GM19372 (cell line): ENCODE data around the gene GAR1.
"Not testable (repeated sequence)": the region's sequence is repeated elsewhere in the genome, so short reads cannot be mapped to it uniquely, and the experiment has no call there.

Experiments
- ATAC-seq: cut with Tn5 transposase; IDR thresholded peaks from one replicate; pipeline ENCODE4 v1.9.1; 2021; ENCODE audit warnings: mild to moderate bottlenecking, low read depth, moderate library complexity; ENCODE audit not compliant: unreplicated experiment

GAR1 gene

DNA sequence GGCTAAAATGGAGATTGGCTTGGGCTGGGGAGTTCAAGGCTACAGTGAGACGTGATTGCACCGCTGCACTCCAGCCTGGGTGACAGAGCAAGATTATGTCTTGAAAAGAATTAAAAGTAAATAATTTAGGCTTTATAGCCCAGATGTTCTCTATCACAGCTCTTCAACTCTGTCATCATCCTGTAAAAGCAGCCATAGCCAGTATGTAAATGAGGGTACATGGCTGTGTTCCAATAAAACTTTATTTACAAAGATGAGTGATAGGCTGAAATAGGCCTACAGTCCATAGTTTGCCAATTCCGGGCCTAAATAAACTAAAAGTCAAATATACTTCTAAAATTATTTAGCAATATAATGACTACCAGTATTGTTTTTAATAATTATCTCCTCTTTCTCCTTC lies 21.4 kb downstream of the GAR1 start:
- no peak for ATAC-seq

DNA sequence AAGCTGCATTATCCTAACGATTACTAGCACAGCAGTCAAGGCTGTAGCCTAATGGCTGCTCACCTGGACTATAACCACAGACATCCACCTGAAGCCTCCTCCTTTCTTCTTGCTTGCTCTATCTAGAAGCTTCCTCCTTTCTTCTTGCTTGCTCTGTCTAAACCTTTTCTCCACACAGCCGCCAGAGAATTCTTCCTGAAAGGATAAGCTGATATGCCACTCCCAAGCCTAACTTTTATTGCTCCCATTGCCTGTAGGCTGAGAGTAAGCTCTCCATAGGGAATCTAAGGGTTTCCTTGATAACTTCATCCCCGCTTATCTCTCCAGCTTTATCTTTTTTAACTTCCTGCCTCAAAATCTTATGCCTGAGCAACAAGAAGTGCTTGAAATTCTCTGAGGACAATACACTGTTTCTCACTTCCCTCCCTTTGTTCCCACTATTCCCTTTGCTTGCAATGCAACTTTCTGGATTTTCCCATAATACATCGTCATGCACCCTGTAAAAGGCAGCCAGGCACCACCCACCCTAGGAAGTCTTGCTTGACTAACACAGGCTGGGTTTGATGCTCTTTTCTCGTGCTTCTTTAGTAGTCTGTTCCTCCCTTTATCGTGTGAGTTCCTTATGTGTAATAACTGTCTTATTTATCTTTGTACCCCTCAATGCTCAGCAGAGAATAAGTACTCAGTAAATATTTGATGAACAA lies 31.0 kb downstream of the GAR1 start:
- ATAC-seq = no peak

DNA sequence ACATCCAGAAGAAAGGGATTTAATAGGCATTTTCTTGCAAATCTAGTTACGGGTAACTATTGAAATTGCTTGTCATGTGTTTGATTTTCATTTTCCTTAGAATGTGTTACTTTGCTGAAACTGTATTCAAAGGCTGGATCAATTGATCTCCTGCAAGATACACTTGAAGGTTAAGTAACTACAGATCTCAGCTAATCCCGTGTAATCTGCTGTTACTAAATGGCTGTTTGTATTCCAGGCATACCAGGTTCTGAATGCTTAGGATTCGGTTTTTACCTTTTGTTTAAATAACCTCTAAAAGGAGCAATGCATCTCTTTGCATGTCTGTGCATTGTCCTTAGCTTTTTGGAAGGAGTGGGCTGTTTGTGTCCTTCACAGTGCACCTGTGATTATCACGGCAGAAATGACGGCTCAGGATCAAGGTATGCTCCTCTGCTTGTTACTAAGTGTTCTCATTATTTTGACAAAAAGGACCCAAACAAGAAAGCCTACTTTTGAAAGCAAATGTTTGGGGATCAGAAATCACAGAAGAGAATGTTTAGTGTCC lies 32.4 kb downstream of the GAR1 start, which contains the start of gene LRIT3:
TSS of gene LRIT3 (plus strand) at position 212 of the 547 bp plus-strand sequence. CDS start at position 307, 95 bp downstream.
- ATAC-seq = no peak

DNA sequence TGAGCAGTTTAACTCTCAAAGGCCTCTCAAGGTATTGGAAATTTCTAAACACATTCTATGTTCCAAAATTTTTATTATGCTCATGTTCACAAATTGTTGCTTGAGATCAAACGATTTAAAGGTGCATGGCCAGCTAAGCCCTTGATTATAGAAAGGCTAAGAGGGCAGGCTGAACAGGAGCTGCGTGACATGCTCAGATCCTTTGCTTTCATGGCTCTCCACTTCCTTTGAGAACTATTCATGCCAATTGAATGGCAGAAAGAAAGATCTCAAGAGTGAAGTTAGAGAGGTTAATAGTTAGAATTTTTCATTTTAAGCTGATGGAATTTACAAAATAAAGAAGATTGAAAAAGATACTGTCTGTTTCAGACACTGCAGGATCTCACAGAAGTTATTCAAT lies 32.9 kb downstream of the GAR1 start:
- no peak for ATAC-seq

DNA sequence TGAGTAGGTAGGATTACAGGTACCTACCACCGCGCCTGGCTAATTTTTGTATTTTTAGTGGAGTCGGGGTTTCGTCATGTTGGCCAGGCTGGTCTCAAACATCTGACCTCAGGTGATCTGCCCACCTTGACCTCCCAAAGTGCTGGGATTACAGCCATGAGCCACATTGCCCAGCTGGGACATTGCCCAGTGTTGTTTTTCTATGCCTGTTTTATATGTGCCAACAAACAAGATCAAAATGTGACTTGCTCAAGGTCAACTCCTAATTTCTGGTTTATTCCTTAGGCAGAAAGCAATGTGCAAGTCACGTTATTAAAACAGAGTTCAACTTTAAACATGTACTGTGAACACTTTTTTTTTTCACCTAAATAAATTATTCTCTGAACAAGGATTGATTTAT lies 35.0 kb downstream of the GAR1 start:
- no peak for ATAC-seq

DNA sequence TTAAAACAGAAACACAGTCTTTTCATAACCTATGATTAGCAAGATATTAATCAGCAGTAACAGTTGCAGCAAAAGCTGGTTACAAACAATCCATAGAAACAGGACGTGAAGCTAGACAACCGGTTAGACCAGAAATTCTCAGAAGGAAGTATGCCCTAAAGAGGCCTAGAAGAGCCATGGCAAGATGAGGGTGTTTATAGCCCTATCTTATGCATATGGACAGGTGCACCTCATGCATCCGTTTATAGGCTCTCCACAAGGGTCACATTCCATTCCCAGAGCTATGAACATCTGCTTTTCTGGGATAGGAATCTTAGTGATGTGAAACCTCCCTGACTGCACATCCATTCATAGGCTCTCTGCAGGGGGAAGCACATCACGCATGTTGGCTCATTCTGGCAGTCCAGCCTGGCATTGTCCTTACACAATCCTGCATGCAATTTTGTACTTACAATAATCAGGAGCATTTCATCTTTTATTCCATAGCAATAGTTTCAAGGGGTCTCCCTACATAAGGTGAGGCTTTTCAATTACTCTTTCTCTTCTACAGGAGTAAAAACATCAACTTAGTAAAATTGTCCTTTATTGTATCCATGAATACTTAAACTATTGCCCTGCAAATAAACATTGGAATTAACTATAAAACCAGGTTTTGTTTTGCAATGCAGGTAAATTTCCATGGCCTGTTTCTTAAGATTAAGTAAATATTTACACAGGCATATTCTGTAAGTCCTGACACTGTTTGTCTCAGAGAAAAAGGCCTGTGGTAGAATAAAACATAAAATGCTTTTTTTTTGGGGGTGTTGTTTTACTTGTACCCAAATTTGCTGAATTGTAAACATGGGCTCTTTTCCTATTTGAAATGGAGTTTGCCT lies 44.1 kb downstream of the GAR1 start:
- ATAC-seq = not testable (repeated sequence)

DNA sequence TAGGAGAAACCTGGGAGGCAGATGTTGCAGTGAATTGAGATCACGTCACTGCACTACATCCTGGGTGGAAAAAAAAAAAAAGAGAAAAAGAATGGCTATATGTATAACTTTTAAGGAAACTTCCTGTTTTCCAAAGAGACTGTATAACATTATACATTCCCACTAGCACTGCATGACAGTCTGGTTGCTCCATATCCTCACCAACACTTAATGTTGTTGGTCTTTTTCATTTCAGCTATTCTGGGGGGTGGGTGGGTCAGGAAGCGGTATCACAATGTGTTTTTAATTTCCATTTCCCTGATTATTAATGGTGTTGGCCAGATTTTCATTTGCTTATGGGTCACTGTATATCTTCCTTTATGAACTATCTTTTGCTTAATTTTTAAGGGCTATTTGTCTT lies 45.7 kb downstream of the GAR1 start:
- ATAC-seq = no peak

DNA sequence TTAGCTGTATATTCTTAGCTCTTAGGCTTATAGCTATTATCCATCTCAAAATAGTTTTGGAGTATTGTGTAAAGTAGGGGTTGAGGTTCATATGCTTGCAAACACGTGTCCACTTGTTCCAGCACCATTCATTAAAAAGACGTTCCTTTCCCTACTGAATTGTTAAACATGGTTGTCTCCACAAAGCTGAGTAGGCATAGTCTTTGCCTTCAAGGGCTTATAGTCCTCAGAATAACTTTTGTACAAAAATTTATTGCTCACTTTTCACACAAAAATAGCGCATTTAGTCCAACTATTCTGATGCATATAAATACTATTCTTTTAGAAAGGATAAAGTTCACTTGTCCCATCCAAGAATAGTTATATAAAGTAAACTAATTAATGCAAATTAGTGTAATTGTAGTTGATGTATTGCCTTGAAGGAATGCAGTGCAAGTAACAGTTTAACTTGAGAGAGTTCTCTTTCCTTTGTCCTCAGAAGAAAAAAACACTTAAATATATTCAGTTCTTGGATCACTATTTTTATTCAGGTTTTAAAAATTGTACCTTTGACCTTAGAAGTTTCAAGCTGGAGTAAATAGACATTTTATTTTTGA lies 46.5 kb downstream of the GAR1 start:
- no peak for ATAC-seq

DNA sequence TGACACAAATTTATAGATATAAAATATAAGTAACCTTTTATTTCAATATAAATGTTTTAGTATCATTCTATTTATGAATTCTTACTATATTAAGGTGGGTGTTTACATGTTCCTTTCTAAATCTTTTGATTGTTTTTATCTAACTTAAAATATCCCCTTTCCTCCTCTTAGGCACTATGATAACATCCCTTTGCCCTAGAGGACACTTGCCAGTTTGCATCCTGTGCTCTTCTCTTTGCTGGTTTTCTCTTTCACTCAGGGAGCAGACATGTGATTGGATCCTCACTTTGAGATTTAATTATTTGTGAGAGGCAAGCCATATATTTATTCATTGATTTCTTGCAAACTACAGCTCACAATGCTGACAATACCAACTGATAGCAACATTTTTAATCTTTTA lies 48.6 kb downstream of the GAR1 start:
- no peak for ATAC-seq

DNA sequence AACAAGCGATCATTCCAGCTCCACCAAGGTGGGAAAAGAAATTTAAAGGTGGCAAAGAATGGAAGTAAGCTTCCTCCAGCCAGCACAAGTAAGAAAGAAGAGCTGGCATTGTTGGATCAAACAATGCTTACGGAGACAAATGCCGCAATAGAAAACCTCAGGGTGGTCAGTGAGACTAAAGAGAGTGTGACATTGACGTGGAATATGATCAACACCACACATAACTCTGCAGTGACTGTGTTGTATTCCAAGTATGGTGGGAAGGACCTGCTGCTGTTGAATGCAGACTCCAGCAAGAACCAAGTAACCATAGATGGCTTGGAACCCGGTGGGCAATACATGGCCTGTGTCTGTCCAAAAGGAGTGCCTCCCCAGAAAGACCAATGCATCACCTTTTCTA lies 54.5 kb downstream of the GAR1 start:
- no peak for ATAC-seq

DNA sequence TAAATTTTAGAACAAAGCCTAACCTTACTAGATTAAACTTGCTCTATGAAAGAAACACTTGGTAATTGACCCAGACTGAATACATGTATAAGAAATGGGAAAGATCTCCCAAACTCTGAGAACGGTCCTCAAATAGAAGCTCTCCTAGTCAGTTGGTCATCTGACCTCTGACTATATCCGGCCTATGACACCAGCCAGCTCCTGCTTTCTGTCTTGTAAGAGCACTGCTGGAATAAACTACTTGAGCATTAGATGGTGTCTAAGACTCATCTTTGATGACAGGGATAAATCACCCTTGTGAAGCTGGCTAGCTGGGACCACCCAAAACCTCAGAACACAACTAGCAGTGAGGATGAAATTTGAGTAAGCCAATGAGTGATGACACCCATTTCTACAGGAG lies 56.5 kb downstream of the GAR1 start:
- no peak for ATAC-seq

DNA sequence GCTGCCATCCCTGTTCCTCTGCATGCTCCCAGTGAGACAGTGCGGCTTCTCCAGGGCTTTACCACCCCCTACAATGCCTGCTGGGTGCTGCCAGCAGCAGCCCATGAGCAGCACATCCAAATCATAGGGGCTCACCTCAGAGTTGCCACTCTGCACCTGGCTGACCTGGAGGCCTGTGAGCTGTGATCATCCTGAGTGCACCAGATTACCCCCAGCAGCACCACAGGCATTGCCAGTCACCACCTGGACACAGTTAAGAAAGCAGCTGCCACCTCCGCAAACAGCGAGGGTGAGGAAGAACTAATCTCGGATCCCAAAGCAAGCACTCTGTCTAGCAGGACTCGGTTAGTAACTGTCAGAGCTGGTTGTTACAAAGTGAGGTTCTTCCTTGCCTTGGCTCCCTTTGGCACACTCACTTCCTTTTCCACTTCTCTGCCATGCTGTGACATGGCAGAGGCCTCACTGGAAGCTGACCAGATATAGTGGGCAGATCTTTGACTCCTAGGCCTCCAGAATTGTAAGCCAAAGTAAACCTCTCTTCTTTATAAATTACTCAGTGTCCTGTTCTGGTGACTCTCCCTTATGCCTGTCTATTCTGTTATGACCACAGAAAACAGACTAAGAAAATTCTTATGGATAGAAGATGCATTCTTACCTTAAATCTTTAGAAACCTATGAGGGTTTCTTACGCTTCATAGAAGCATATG lies 57.5 kb downstream of the GAR1 start:
- ATAC-seq = no peak

DNA sequence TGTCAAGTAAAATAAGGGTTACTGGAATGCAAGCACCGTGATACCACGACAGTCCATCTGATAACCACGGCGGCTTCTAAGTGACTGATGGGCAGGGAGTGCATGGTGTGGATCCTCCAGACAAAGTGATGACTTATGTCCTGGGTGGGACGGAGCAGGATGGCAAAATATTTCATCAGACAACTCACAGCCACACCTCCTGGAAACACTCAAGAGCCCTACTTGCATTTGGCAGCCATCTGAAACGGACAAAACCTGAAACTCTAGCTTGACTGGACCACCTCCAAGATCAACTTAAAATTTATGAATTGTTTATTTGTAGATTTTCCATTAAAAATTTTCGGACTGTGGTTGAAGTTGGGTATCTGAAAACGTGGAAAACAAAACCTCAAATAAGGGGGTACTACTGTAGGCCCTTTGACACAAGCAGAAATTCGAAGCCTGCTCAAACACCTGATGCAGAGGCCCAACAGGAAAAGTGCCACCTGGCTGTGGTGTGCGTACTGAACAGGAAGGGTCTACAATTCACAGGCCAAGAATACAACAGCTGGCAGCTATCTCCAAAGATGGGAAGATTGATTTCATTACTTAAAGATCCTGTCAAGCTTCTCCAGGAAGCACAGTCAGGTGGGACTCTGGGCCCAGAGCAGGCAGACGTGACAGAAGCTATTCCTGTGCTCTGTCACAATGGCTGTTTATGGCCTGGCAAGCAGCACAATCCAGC lies 58.4 kb downstream of the GAR1 start:
- ATAC-seq = no peak
